ENCODE results near the gene ANGPTL5. TPM values are rescaled to one million over a fixed set of nuclear protein-coding genes. Genes with fewer than 3 reads are reported as not detected.

Gene ANGPTL5
- polyA plus RNA-seq (2012; ENCODE audit: insufficient read length, low read depth), result not detected

- TF ChIP-seq FOXP2 (optimal IDR thresholded peaks at IDR 0.05; ENCODE audit: borderline replicate concordance, extremely low read depth, extremely low read length, insufficient read depth), result no peak
- TF ChIP-seq SIN3A (IDR thresholded peaks at IDR 0.05; ENCODE audit: borderline replicate concordance, insufficient read depth, low read length), result no peak
- no peak for TF ChIP-seq POLR2AphosphoS5 (IDR thresholded peaks at IDR 0.05; ENCODE audit: low read depth, low read length)
- no peak for TF ChIP-seq REST (IDR thresholded peaks at IDR 0.05; ENCODE audit: insufficient read depth in 1 of 2, low read depth in 2 of 2, low read length in 2 of 2)
- no peak for TF ChIP-seq TAF1 (IDR thresholded peaks at IDR 0.05; ENCODE audit: borderline replicate concordance, insufficient read depth, low read length)
These were observed at the start of gene ANGPTL5 for GRCh38 chr11:101916422-101916821. TSS of gene ANGPTL5 (minus strand) at chr11:101916522. CDS start at chr11:101907909, 8,613 bp downstream.

GRCh38 chr11:101960231-101960630 is 43.9 kb upstream of the ANGPTL5 start:
- TF ChIP-seq TAF1 (IDR thresholded peaks at IDR 0.05; ENCODE audit: borderline replicate concordance, insufficient read depth, low read length) (no peak), SIN3A (IDR thresholded peaks at IDR 0.05; ENCODE audit: borderline replicate concordance, insufficient read depth, low read length) (no peak), REST (IDR thresholded peaks at IDR 0.05; ENCODE audit: insufficient read depth in 1 of 2, low read depth in 2 of 2, low read length in 2 of 2) (no peak), POLR2AphosphoS5 (IDR thresholded peaks at IDR 0.05; ENCODE audit: low read depth, low read length) (no peak), FOXP2 (optimal IDR thresholded peaks at IDR 0.05; ENCODE audit: borderline replicate concordance, extremely low read depth, extremely low read length, insufficient read depth) (no peak)

- TF ChIP-seq TAF1 (IDR thresholded peaks at IDR 0.05; ENCODE audit: borderline replicate concordance, insufficient read depth, low read length) (no peak), POLR2AphosphoS5 (IDR thresholded peaks at IDR 0.05; ENCODE audit: low read depth, low read length) (no peak), SIN3A (IDR thresholded peaks at IDR 0.05; ENCODE audit: borderline replicate concordance, insufficient read depth, low read length) (no peak), REST (IDR thresholded peaks at IDR 0.05; ENCODE audit: insufficient read depth in 1 of 2, low read depth in 2 of 2, low read length in 2 of 2) (no peak), FOXP2 (optimal IDR thresholded peaks at IDR 0.05; ENCODE audit: borderline replicate concordance, extremely low read depth, extremely low read length, insufficient read depth) (no peak)
These were observed 39.4 kb upstream of the ANGPTL5 start for GRCh38 chr11:101955701-101956100.

GRCh38 chr11:101955278-101955677 is 39.0 kb upstream of the ANGPTL5 start:
- no peak for TF ChIP-seq REST (IDR thresholded peaks at IDR 0.05; ENCODE audit: insufficient read depth in 1 of 2, low read depth in 2 of 2, low read length in 2 of 2)
- TF ChIP-seq FOXP2 (optimal IDR thresholded peaks at IDR 0.05; ENCODE audit: borderline replicate concordance, extremely low read depth, extremely low read length, insufficient read depth), result no peak
- no peak for TF ChIP-seq SIN3A (IDR thresholded peaks at IDR 0.05; ENCODE audit: borderline replicate concordance, insufficient read depth, low read length)
- no peak for TF ChIP-seq POLR2AphosphoS5 (IDR thresholded peaks at IDR 0.05; ENCODE audit: low read depth, low read length)
- no peak for TF ChIP-seq TAF1 (IDR thresholded peaks at IDR 0.05; ENCODE audit: borderline replicate concordance, insufficient read depth, low read length)
